HG02943 (cell line): Measurements from ENCODE around the gene INTS4.
"Not testable (repeated sequence)": the region's sequence is repeated elsewhere in the genome, so short reads cannot be mapped to it uniquely, and the experiment has no call there.

Experiments
- ATAC-seq: cut with Tn5 transposase; IDR thresholded peaks from one replicate; pipeline ENCODE4 v1.9.1; 2021; ENCODE audit warnings: mild to moderate bottlenecking, low read depth, moderate library complexity; ENCODE audit not compliant: unreplicated experiment

Gene INTS4, protein sequence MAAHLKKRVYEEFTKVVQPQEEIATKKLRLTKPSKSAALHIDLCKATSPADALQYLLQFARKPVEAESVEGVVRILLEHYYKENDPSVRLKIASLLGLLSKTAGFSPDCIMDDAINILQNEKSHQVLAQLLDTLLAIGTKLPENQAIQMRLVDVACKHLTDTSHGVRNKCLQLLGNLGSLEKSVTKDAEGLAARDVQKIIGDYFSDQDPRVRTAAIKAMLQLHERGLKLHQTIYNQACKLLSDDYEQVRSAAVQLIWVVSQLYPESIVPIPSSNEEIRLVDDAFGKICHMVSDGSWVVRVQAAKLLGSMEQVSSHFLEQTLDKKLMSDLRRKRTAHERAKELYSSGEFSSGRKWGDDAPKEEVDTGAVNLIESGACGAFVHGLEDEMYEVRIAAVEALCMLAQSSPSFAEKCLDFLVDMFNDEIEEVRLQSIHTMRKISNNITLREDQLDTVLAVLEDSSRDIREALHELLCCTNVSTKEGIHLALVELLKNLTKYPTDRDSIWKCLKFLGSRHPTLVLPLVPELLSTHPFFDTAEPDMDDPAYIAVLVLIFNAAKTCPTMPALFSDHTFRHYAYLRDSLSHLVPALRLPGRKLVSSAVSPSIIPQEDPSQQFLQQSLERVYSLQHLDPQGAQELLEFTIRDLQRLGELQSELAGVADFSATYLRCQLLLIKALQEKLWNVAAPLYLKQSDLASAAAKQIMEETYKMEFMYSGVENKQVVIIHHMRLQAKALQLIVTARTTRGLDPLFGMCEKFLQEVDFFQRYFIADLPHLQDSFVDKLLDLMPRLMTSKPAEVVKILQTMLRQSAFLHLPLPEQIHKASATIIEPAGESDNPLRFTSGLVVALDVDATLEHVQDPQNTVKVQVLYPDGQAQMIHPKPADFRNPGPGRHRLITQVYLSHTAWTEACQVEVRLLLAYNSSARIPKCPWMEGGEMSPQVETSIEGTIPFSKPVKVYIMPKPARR

DNA sequence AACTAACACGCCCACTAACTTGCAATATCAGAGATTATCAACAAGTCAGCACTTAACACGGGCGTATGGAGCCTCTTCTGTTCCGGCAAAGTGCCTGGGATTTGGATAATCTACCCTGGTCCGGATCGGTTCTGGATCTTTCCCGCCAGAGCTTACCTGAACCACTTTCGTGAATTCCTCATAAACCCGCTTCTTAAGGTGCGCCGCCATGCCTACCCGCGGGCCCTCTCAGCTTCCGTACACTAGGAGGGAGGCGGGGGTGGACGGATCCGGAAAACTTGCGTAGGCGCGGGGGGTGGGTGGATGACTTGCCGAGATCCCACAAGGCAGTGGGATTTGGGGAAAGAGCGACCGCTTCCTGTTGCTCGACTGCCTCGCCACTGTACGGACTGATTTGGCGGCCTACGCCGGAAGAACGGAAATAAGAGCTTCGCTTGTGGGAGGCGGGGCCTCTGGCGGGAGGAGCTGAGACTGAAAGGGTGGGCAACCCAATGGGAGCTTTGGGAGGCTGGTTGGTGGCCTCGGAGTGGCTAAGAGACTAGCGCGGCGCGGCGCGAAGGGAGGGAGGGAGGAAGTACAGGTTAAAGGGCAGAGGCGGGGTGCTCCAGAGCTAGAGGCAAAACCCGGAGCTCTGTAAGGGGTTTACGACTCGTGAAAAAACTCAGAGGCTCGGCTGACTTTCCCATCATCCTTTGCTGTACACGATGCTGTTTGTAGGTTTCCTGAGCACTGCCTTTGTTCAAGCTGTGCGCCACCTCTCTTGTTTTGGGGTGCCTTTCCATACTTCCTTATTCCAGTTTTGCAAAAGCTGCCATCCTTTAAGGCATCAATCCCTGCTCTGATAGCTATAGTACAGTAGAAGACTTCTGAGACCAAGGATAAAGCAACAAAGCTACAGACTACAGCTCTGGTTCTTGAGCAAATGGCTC lies at the start of gene INTS4:
Gene INTS4 (minus strand): TSS at position 235 of the 929 bp plus-strand sequence. CDS start 25 bp downstream, at position 210.
- ATAC-seq, result peak; percentile 97

DNA sequence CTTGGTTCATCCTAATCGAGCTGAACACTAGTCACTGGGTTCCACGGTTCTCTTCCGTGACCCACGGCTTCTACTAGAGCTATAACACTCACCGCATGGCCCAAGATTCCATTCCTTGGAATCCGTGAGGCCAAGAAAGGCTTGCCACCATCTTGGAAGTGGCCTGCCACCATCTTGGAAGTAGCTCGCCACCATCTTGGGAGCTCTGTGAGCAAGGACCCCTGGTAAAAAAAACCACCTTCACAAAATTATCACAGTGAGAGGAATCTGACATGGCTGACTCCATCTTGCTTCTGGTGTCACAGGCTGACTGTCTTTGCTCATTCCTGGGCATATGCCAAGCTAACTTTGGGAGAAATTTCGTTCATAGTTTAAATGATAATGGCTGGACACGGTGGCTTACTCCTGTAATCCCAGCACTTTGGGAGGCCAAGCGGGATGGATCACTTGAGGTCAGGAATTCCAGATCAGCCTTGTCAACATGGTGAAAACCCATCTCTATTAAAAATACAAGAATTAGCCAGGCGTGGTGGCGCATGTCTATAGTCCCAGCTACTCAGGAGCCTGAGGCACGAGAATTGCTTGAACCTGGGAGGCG lies 47.5 kb upstream of the INTS4 start:
- ATAC-seq, result no peak

DNA sequence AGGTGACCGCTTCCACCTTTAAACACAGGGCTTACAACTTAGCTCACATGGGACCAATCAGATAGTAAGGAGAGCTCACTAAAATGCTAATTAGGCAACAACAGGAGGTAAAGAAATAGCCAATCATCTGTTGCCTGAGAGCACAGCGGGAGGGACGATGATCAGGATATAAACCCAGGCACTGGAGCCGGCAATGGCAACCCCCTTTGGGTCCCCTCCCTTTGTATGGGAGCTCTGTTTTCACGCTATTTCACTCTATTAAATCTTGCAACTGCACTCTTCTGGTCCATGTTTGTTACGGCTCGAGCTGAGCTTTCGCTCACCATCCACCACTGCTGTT lies 46.9 kb upstream of the INTS4 start:
- ATAC-seq, result not testable (repeated sequence)

GRCh38 chr11:78040691-78041379 lies 46.4 kb upstream of the INTS4 start:
- no peak for ATAC-seq

DNA sequence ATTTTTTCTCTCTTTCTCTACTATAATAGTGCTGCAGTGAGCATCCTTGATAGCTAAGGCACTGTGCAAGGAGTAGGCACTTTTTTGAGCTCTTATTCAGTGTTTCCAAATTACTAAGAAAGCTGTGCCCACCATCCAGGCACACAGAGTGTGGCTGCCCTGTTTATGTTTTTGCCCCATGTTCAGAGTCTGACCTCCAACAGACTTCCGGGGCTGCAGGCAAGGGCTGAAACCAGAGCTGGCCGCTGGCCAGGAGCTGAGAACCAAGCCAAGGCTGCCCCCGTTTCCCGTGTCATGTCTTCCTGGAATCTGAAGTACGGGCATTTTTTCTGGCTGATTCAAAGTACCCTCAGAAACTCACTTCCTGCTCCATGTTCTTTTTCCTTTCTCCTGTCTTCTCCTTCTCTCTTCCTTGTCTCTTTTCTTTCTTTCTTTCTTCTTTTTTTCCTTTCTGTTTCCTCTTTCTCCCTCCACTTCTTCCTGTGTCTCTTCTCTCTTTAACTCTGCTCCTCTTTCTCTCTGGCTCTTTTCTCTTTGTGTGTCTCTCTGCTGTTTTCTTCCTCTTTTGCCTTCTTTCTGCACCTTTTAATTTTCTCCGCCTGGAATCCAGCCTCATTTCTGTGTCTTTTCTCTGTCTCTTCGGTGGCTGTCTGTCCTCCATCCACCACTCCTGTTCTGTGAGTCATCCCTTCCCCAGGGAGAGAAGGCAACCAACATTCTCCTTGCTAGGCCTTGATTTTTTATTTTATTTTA lies 45.6 kb upstream of the INTS4 start:
- no peak for ATAC-seq

GRCh38 chr11:78039391-78039918 lies 45.0 kb upstream of the INTS4 start:
- ATAC-seq, result no peak

DNA sequence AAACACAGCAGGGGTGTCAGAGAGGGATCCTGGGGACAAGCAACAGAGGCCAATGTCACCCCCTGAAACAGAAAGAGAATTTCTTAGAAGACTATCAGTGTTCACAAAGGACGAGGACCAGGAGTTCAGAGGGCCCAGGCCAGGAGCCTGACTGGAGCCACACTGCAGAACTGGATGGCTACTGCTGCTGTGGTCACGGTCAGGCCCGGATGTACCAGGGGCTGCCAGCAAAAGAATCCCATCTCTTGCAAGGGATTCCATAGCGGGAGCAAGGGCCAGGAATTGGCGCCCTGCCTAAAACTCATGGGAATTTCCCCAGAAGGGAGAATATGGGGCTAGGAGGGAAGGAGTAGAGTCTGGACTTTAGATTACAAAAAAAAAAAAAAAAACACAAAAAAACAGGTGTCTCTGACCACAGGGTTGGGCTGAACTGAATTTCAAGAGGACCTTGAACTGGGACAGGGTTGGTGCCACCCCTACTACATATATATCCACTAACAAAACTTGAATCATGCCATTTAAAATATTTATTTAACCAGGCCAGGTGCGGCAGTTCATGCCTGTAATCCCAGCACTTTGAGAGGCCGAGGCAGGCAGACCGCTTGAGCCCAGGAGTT lies 44.3 kb upstream of the INTS4 start:
- no peak for ATAC-seq

GRCh38 chr11:78037825-78038620 lies 43.6 kb upstream of the INTS4 start:
- ATAC-seq, result no peak

DNA sequence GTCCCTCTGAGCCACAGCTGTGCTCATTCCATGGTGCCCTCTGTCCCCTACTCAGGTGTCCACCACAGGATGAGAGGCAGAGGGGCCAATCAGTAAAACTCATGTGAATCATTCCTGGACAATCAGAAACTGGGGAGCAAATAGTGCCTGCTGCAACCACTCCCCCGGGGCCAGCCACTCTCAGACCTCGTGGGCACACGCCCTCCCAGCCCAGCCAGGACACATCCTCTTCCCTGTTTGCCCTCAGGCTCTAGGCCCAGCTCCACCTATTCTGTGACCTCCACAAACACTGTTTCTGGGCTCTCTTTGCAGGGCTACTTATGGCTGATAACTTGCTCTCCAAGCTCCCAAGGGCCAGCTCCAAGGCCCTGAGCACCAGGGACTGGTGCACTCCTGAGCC lies 42.6 kb upstream of the INTS4 start:
- ATAC-seq, result no peak

GRCh38 chr11:78036313-78036712 lies 41.8 kb upstream of the INTS4 start:
- ATAC-seq, result no peak

GRCh38 chr11:78034623-78035022 lies 40.2 kb upstream of the INTS4 start:
- no peak for ATAC-seq

DNA sequence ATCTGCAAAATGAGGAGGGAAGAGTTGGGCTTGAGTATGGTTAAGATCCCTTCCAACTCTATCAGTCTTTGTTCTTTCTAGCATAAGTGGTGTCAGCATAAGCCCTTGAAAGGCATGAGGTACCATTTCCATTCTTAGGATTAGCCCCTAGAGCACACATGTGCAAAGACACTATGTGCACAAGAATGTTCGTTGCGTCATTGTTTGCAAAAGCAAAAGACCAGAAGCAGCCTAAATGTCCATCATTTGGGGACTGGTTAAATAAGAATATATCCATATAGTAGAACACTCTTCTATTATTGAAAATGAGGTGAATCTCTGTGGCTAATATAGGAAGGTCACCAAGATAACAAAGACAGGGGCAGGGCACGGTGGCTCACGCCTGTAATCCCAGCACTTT lies 38.6 kb upstream of the INTS4 start:
- ATAC-seq, result no peak

DNA sequence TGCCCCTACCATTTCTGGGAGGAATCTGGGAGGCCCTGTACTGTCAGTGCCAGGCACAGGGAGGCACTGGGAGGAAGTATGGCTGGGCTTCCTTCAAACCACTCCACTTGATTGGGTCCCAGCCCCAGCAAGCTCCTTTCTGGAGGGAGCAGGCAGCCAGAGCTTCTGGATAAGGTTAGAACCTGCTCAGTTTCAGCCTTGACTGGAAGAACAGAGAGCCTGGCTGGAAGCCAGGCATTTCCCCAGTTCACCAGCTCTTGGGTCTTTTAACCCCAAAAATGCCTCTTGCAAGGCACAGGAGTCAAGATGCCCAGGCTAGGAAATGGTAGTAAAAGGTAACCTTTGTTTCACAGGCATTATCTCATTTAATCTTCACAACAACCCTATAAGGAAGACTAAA lies 37.6 kb upstream of the INTS4 start:
- ATAC-seq, result no peak

DNA sequence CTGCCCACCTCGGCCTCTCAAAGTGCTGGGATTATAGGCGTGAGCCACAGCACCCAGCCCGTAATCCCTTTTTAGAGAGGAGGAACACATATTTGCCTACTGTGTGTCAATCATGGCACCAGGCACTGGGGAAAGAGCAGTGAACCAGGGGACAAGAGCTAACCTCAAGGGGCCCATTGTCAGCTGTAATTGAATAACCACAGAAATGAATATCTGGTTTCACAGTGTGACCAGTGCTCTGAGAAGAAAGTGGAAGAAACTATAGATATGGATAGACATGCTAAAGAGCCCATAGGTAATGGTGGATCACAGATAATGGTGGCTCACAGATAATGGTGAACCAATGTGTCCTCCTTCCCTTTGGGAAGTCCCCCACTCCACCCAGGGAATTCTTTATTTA lies 37.2 kb upstream of the INTS4 start:
- no peak for ATAC-seq

DNA sequence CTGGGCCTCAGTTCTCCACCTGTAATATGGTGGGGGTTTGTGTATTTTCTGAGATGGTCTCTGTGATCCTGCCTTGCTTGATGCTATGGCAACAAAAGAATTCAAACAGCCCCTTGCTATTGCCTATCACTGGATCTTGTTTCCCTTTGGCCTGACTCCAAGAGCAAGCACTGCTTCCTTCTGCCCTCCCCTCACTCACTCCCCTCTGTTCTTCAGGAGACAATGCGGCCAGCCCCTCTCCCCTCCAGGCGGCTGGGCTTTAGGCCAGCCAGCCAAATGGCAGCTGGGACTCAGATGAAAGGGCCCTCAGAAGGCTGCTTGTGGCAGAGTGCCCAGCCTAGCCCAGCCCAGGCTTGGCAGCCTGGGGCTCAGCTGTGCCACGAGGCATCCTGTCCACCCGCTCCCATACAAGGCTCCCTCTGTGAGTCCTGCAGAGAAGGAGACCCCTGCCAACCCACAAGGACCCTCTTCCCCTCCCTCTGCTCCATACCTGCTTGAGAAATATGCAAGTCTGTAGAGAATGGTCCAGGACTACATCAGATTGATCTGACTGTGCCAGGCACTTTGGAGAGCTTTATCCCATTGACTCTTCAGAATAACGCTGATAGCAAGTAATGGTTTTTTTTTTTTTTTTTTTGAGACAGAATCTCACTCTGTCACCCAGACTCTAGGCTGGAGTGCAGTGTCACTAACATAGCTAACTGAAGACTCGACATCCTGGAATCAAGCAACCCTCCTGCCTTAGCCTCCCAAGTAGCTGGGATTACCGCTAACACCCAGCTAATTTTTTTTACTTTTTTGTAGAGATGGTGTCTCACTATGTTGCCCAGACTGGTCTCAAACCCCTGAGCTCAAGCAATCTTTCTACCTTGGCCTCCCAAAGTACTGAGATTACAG lies 36.2 kb upstream of the INTS4 start:
- no peak for ATAC-seq

- ATAC-seq, result not testable (repeated sequence)
These were observed 34.0 kb upstream of the INTS4 start for GRCh38 chr11:78028423-78028822.
